ENCODE results near the gene UBAP2.

Gene UBAP2

GRCh38 chr9:33942471-33943083 lies 106.1 kb downstream of the UBAP2 start:
- in situ Hi-C loops (cut with MboI; ENCODE audit: low sequenced_read_pairs, unreplicated experiment) = no loop called here
- no peak for TF ChIP-seq CTCF (IDR thresholded peaks at IDR 0.05; ENCODE audit: borderline replicate concordance, control extremely low read depth, extremely low read depth, insufficient read depth, missing control alignments)
- DNase-seq (ENCODE audit: low spot score) = no peak

GRCh38 chr9:33939924-33940874 lies 108.5 kb downstream of the UBAP2 start:
- TF ChIP-seq CTCF (IDR thresholded peaks at IDR 0.05; ENCODE audit: borderline replicate concordance, control extremely low read depth, extremely low read depth, insufficient read depth, missing control alignments) = no peak
- in situ Hi-C loops (cut with MboI; ENCODE audit: low sequenced_read_pairs, unreplicated experiment) = no loop called here
- no peak for DNase-seq (ENCODE audit: low spot score)

- DNase-seq (ENCODE audit: low spot score) = no peak
- no peak for TF ChIP-seq CTCF (IDR thresholded peaks at IDR 0.05; ENCODE audit: borderline replicate concordance, control extremely low read depth, extremely low read depth, insufficient read depth, missing control alignments)
- in situ Hi-C loops (cut with MboI; ENCODE audit: low sequenced_read_pairs, unreplicated experiment) = no loop called here
Observed at GRCh38 chr9:33934188-33934878, 114.4 kb downstream of the UBAP2 start.

DNA sequence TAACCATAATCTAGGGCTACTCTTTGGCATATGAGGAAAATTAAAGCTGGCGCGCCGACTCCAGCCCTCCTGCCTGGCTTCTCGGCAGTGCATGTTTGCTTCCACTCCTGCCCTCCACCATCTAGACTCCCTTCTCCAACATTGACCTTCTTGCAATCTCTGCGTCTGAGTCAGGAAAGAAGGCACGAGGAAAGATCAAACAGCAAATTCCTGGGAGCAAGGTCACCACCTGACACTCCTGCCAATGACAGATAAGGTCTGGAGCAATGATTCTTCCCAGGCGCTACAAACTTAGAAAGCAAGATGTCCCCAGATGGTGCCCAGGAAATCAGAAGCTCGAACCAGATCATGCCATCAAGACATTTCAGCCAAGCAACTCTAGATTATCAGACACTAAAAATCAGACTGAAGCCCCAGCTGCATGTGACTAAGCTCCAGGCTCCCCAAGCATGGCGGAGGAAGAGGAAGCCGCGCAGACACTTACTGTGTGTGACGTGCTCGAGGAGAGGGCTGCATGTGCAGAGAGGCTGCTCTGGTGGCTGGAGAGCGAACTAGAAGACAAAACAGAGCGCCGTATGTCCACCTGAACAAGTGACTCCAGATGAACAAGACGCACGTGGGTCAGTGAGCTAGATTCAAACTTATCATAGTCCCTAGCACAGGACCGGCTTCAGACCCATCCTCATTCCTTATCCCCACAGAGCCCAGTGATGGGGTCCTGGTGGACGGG lies 116.4 kb downstream of the UBAP2 start:
- in situ Hi-C loops (cut with MboI; ENCODE audit: low sequenced_read_pairs, unreplicated experiment) = no loop called here
- no peak for DNase-seq (ENCODE audit: low spot score)
- TF ChIP-seq CTCF (IDR thresholded peaks at IDR 0.05; ENCODE audit: borderline replicate concordance, control extremely low read depth, extremely low read depth, insufficient read depth, missing control alignments) = no peak

DNA sequence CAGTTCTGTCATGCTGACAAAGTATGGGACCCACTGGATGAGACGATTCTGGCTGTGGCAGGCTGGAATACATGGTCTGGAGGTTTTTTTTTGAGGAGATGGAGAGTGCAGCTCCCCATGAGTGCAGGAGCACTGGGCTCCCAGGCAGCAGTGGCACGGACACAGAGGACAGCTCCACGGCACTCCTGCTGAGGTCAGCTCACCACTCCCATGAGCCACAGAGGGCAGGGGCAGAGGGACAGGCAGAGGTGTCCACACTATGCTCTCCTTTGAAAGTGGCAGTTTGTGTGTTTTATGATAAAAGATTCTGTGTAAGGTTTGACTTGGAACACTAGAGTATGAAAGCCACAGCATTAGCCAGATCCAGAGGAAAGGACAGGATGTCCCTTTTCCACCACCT lies 117.4 kb downstream of the UBAP2 start:
- in situ Hi-C loops (cut with MboI; ENCODE audit: low sequenced_read_pairs, unreplicated experiment) = no loop called here

More for the DNA sequence above, 117.4 kb downstream of the UBAP2 start:
- no peak for DNase-seq (ENCODE audit: low spot score)
- no peak for TF ChIP-seq CTCF (IDR thresholded peaks at IDR 0.05; ENCODE audit: borderline replicate concordance, control extremely low read depth, extremely low read depth, insufficient read depth, missing control alignments)
